ENCODE results near the gene TSPAN11. TPM values are rescaled to one million over a fixed set of nuclear protein-coding genes. Genes with fewer than 3 reads are reported as not detected.
A peak's percentile ranks its signal among the peaks of the same experiment; 100 is the strongest.

TSPAN11 gene
- total RNA-seq, 4 donors from 2014 or later, result 10.7 to 30.6 (median 18.3) TPM

DNA sequence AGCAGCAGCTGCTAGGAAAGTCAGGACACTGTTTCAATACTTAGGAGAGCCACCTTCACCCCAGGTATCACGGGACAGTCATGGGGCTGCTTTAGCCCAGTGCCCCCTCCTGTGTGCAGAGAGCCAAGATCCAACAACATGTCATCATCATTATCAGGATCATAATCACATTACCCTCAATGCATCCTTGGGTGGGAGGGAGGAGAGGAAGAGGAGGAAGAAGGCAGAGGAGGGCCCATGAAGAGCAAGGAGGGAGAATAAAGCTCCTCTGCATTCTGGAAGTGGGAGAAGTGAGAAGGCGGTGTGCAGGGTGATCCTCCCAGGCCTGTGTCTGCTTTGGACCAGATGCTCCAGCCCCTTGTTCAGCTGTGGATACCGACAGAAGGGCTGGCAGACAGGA, 64.2 kb downstream of the TSPAN11 start:
- 85 to 93% methylated on average over 3 of the region's 3 CpGs for WGBS, 2 donors

DNA sequence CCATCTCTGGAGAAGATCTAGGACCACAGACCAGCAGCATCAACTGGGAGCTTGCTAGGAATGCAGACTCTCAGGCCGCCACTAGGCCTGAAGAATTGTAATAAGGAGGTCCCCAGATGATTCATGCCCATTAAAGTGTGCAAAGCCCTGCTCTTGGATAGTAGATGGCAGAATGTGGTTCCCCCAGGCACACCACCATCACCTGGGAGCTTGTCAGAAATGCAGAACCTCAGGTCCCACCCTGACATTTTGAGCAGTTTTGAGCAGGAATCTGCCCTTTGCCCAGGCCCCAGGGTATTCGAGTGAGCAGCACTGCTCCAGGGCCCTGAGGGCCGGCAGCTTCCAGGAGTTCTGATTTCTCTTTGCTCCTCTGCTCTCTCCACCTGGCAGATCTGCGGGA, 64.9 kb downstream of the TSPAN11 start:
- no peak for DNase-seq (ENCODE audit: low spot score in 2 of 2)
- 81 to 92% methylated on average over 4 of the region's 4 CpGs for WGBS, 2 donors
- Histone ChIP-seq H3K27me3 (no peaks in the 10 kb centered on the region), H3K4me3 (no peak overlapping the region), H3K4me1 (peaks cover 0 to 10% (median 0%) of the 10 kb centered on the region in 4 donors), H3K27ac (no peak overlapping the region), H3K36me3 (no peaks in the 10 kb centered on the region), H3K9me3 (no peaks in the 10 kb centered on the region)
- TF ChIP-seq EP300 (IDR thresholded peaks at IDR 0.05), result no peak
- TF ChIP-seq, protein P1, sequence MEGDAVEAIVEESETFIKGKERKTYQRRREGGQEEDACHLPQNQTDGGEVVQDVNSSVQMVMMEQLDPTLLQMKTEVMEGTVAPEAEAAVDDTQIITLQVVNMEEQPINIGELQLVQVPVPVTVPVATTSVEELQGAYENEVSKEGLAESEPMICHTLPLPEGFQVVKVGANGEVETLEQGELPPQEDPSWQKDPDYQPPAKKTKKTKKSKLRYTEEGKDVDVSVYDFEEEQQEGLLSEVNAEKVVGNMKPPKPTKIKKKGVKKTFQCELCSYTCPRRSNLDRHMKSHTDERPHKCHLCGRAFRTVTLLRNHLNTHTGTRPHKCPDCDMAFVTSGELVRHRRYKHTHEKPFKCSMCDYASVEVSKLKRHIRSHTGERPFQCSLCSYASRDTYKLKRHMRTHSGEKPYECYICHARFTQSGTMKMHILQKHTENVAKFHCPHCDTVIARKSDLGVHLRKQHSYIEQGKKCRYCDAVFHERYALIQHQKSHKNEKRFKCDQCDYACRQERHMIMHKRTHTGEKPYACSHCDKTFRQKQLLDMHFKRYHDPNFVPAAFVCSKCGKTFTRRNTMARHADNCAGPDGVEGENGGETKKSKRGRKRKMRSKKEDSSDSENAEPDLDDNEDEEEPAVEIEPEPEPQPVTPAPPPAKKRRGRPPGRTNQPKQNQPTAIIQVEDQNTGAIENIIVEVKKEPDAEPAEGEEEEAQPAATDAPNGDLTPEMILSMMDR (IDR thresholded peaks at IDR 0.05), result no peak
- no peak for TF ChIP-seq POLR2A (IDR thresholded peaks at IDR 0.05)

More for the DNA sequence above, 64.2 kb downstream of the TSPAN11 start:
- H3K27ac ChIP-seq, result no peak overlapping the region
- H3K27me3 ChIP-seq, result no peaks in the 10 kb centered on the region
- peaks cover 0 to 13% (median 0%) of the 10 kb centered on the region in 4 donors for H3K4me1 ChIP-seq
- TF ChIP-seq POLR2A (IDR thresholded peaks at IDR 0.05) (no peak), EP300 (IDR thresholded peaks at IDR 0.05) (no peak)
- TF ChIP-seq, protein P1 (IDR thresholded peaks at IDR 0.05), result no peak
- H3K9me3 ChIP-seq, result no peaks in the 10 kb centered on the region
- no peaks in the 10 kb centered on the region for H3K36me3 ChIP-seq
- DNase-seq (ENCODE audit: low spot score in 2 of 2), result no peak
- H3K4me3 ChIP-seq, result no peak overlapping the region

DNA sequence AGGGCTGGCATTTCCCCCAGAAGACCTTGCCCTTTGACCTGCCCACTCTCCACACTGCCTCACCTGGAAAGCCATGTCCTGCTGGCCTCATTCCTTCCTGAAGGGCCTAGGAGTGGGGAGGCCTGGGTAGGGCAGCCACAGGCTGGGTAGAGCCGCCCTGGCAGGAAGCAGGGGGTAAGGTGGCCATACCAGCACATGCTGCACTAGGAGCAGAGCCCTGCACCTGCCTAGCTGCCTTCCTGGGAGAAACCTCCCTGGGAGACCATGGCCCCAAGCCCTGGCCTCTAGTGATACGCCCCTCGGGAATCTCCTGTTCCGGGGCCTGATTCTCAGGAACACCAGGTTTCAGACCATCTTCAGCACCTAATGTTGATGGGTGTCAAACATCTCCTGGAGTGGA, 65.8 kb downstream of the TSPAN11 start:
- peaks cover 0 to 10% (median 0%) of the 10 kb centered on the region in 4 donors for H3K4me1 ChIP-seq
- no peaks in the 10 kb centered on the region for H3K27me3 ChIP-seq
- no peaks in the 10 kb centered on the region for H3K9me3 ChIP-seq
- 93 to 94% methylated on average over 4 of the region's 4 CpGs for WGBS, 2 donors
- H3K36me3 ChIP-seq, result no peaks in the 10 kb centered on the region
- no peak for DNase-seq (ENCODE audit: low spot score in 2 of 2)
- H3K4me3 ChIP-seq, result no peak overlapping the region
- TF ChIP-seq POLR2A (IDR thresholded peaks at IDR 0.05) (no peak), EP300 (IDR thresholded peaks at IDR 0.05) (no peak)
- TF ChIP-seq, protein P1 (IDR thresholded peaks at IDR 0.05), result no peak
- H3K27ac ChIP-seq, result no peak overlapping the region

DNA sequence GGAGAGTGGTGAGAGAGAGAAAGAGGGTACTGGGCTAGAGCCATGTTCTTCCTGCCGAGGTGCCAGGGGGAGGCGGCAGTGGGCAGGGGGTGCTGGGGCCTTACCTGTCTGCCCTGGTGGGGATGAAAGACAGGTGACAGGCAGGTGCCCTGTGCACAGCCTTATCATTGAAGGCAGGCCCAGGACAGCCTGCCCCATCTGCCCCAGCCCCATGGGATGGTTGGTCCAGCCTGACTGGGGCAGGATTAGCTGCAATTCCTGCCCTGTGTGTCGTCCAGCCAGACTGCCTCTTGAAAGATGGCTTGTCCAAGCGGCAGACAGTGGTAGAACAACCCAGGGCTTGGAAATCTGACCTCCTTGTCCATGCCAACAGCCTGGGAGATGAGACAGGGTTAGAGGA, 67.2 kb downstream of the TSPAN11 start:
- no peak for DNase-seq (ENCODE audit: low spot score in 2 of 2)
- Histone ChIP-seq H3K36me3 (no peaks in the 10 kb centered on the region), H3K27ac (peak overlapping the region in 1 of 4 donors; percentile 35), H3K27me3 (no peaks in the 10 kb centered on the region), H3K4me1 (peaks cover 0 to 10% (median 0%) of the 10 kb centered on the region in 4 donors), H3K9me3 (no peaks in the 10 kb centered on the region), H3K4me3 (no peak overlapping the region)
- WGBS, 2 donors, result 77 to 90% methylated on average over 3 to 4 of the region's 4 CpGs
- TF ChIP-seq POLR2A (IDR thresholded peaks at IDR 0.05), result no peak
- TF ChIP-seq, protein P1 (IDR thresholded peaks at IDR 0.05), result no peak

DNA sequence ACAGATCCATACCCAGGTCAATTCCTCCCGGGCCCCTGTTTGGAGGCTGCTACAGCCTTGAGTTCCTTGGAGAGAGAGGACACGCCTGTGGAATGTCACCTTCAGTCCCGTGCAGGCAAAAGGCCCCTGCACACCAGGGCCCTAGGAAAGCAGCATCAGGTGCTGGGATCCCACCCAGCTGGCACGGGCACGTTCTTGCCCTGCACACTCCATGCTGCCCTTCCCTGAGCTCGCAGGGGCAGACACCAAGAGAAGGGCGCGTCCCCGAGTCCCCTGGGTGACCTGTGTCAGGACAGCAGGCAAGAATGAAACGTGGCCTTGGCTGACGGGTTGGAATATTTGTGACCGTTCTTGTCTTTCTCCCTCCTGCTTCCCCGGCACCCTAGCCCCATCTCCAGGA, 67.7 kb downstream of the TSPAN11 start:
- no peak for TF ChIP-seq EP300 (IDR thresholded peaks at IDR 0.05)
- no peak for TF ChIP-seq POLR2A (IDR thresholded peaks at IDR 0.05)
- TF ChIP-seq, protein P1 (IDR thresholded peaks at IDR 0.05), result no peak

More for the DNA sequence above, 67.7 kb downstream of the TSPAN11 start:
- DNase-seq (ENCODE audit: low spot score in 2 of 2), result no peak
- Histone ChIP-seq H3K4me3 (no peak overlapping the region), H3K36me3 (no peaks in the 10 kb centered on the region), H3K4me1 (peaks cover 0 to 10% (median 0%) of the 10 kb centered on the region in 4 donors), H3K9me3 (no peaks in the 10 kb centered on the region), H3K27me3 (no peaks in the 10 kb centered on the region), H3K27ac (no peak overlapping the region)
- WGBS, 2 donors, result 75 to 81% methylated on average over 9 to 13 of the region's 13 CpGs
